Panc1 (cell line): Measurements from ENCODE around the gene TSHZ3. TPM values are rescaled to one million over a fixed set of nuclear protein-coding genes. Genes with fewer than 3 reads are reported as not detected.

Source experiments
- ATAC-seq: fragments of 200-7000 bp; cut with Tn5 transposase; 2 replicates; pipeline ENCODE4 v1.9.1; 2020; ENCODE audit warnings: mild to moderate bottlenecking, moderate library complexity
- BruUV-seq: library from RNA; stranded (reverse); fragments of 400-500 nt; replicated peaks from 2 replicates; lab custom pipeline; 2021; lab: Mats Ljungman, UMichigan
- CTCF ChIA-PET: fragments of 300-600 bp; sonication (Branson Sonifier 250); formaldehyde crosslinking; loops from one replicate; lab custom pipeline; 2022; ENCODE audit warnings: antibody characterized with exemption; lab: Charles Lee
- POLR2A ChIA-PET: fragments of 300-600 bp; sonication (Branson Sonifier 250); formaldehyde crosslinking; loops from one replicate; lab custom pipeline; 2022; ENCODE audit warnings: antibody characterized with exemption; lab: Charles Lee
- DNase-seq: peaks from one replicate; pipeline ENCODE4 v3.0.0-alpha.2; 2010; ENCODE audit warnings: low read depth, low spot score
- H3K27ac ChIP-seq: 2 replicates; pipeline ENCODE4 v1.5.1; 2011; ENCODE audit warnings: mild to moderate bottlenecking, low read length, inconsistent platforms
- H3K27me3 ChIP-seq: fragments of 200-500 bp; sonication (Bioruptor generic); 2 replicates; pipeline ENCODE4 v1.6.0; 2014; ENCODE audit warnings: low read length, inconsistent platforms; ENCODE audit not compliant: control insufficient read depth, insufficient read depth
- H3K36me3 ChIP-seq: fragments of 200-500 bp; sonication (Bioruptor generic); 2 replicates; pipeline ENCODE4 v1.5.1; 2014; ENCODE audit warnings: inconsistent platforms, mild to moderate bottlenecking, low read length, moderate library complexity; ENCODE audit not compliant: control insufficient read depth, insufficient read depth
- H3K4me1 ChIP-seq: 2 replicates; pipeline ENCODE4 v1.5.1; 2011; ENCODE audit warnings: inconsistent platforms, mild to moderate bottlenecking, low read length, moderate library complexity; ENCODE audit not compliant: control insufficient read depth, insufficient read depth
- H3K4me3 ChIP-seq, 2 experiments: 2 replicates each; pipeline ENCODE4 v1.5.1; 2011 to 2012; ENCODE audit warnings: low read depth in 2 of 2, low read length in 2 of 2, mild to moderate bottlenecking in 2 of 2, inconsistent platforms in 1 of 2, moderate library complexity in 1 of 2
- H3K9me3 ChIP-seq: fragments of 200-500 bp; sonication (Bioruptor generic); 2 replicates; pipeline ENCODE4 v1.5.1; 2014; ENCODE audit warnings: low read depth, mild to moderate bottlenecking, inconsistent platforms, low read length, moderate library complexity; ENCODE audit not compliant: control insufficient read depth, insufficient read depth
- CTCF ChIP-seq: fragments of 450-650 bp; IDR thresholded peaks from 2 replicates; pipeline ENCODE4 v1.5.1; 2017; ENCODE audit warnings: mild to moderate bottlenecking
- POLR2AphosphoS5 ChIP-seq: IDR thresholded peaks from 2 replicates; pipeline ENCODE4 v1.6.1; 2012; ENCODE audit warnings: mild to moderate bottlenecking, low read depth, low read length, moderate library complexity
- REST ChIP-seq, 2 experiments: IDR thresholded peaks; 2 replicates each; pipeline ENCODE4 v1.6.1; 2011 to 2012; ENCODE audit warnings: low read depth in 2 of 2, control low read depth in 1 of 2, low read length in 1 of 2, mild to moderate bottlenecking in 1 of 2, moderate library complexity in 1 of 2; ENCODE audit not compliant: insufficient read depth in 1 of 2
- SIN3A ChIP-seq: IDR thresholded peaks from 2 replicates; pipeline ENCODE4 v1.6.1; 2012; ENCODE audit warnings: low read depth, mild to moderate bottlenecking, low read length, moderate library complexity, borderline replicate concordance; ENCODE audit not compliant: insufficient read depth
- TCF7L2 ChIP-seq: IDR thresholded peaks from 2 replicates; pipeline ENCODE4 v1.6.1; 2011; ENCODE audit warnings: mild to moderate bottlenecking, low read depth, low read length, inconsistent platforms
- in situ Hi-C: cut with HindIII; loops from 2 replicates; pipeline ENCODE4 v1.10.0; 2016; ENCODE audit warnings: low sequenced_read_pairs, low pct_unique_long_range_greater_than_20kb
- intact Hi-C: fragments of 100-400 bp; cut with micrococcal nuclease; formaldehyde crosslinking; loops from one replicate; pipeline ENCODE4 v1.10.0; 2022; ENCODE audit not compliant: unreplicated experiment
- total RNA-seq: library from RNA; stranded (reverse); gene quantifications from one replicate; pipeline ENCODE4 v1.2.1, GENCODE V29; 2021; ENCODE audit not compliant: unreplicated experiment

The TSHZ3 gene
- total RNA-seq, 1 experiment from 2014 or later: 7.8 TPM

- Histone ChIP-seq H3K9me3 (no peaks in the 10 kb centered on the region), H3K4me1 (no peaks in the 10 kb centered on the region; the same call in 1 of the 2 replicates), H3K27ac (no peak overlapping the region), H3K4me3 (no peak overlapping the region), H3K36me3 (no peaks in the 10 kb centered on the region), H3K27me3 (no peaks in the 10 kb centered on the region)
- intact Hi-C loops: no loop called here
- ATAC-seq (no peak; the same call in 1 of the 2 replicates), DNase-seq (no peak)
- POLR2A ChIA-PET: no interaction called here
- TF ChIP-seq CTCF (no peak), REST (IDR thresholded peaks at IDR 0.05; ENCODE audit: insufficient read depth in 1 of 2, low read depth in 2 of 2, low read length in 1 of 2) (no peak), TCF7L2 (no peak), SIN3A (no peak), POLR2AphosphoS5 (no peak)
- in situ Hi-C loops: no loop called here
- CTCF ChIA-PET: no interaction called here
- no TSS peak for BruUV-seq
These were observed 32.1 kb downstream of the TSHZ3 start for GRCh38 chr19:31317093-31317492.

- H3K4me1 ChIP-seq: no peaks in the 10 kb centered on the region; the same call in 1 of the 2 replicates
- ChIA-PET POLR2A (no interaction called here), CTCF (no interaction called here)
- DNase-seq (no peak), ATAC-seq (no peak)
- H3K36me3 ChIP-seq: no peaks in the 10 kb centered on the region
- BruUV-seq: no TSS peak
- intact Hi-C loops: no loop called here
- H3K27me3 ChIP-seq: no peaks in the 10 kb centered on the region
- H3K4me3 ChIP-seq: no peak overlapping the region
- in situ Hi-C loops: no loop called here
- no peaks in the 10 kb centered on the region for H3K9me3 ChIP-seq
- no peak overlapping the region for H3K27ac ChIP-seq
- no peak for TF ChIP-seq POLR2AphosphoS5
- no peak for TF ChIP-seq REST (IDR thresholded peaks at IDR 0.05; ENCODE audit: insufficient read depth in 1 of 2, low read depth in 2 of 2, low read length in 1 of 2)
- no peak for TF ChIP-seq TCF7L2
- TF ChIP-seq SIN3A: no peak
- TF ChIP-seq CTCF: no peak
These were observed 32.9 kb downstream of the TSHZ3 start for GRCh38 chr19:31316201-31316951.
